ENCODE results near the gene FSTL3. TPM values are rescaled to one million over a fixed set of nuclear protein-coding genes. Genes with fewer than 3 reads are reported as not detected.
A peak's percentile ranks its signal among the peaks of the same experiment; 100 is the strongest.
"Not testable (repeated sequence)": the region's sequence is repeated elsewhere in the genome, so short reads cannot be mapped to it uniquely, and the experiment has no call there.

Gene FSTL3
- total RNA-seq: 3.1 and 5.9 TPM in 2 replicates

DNA sequence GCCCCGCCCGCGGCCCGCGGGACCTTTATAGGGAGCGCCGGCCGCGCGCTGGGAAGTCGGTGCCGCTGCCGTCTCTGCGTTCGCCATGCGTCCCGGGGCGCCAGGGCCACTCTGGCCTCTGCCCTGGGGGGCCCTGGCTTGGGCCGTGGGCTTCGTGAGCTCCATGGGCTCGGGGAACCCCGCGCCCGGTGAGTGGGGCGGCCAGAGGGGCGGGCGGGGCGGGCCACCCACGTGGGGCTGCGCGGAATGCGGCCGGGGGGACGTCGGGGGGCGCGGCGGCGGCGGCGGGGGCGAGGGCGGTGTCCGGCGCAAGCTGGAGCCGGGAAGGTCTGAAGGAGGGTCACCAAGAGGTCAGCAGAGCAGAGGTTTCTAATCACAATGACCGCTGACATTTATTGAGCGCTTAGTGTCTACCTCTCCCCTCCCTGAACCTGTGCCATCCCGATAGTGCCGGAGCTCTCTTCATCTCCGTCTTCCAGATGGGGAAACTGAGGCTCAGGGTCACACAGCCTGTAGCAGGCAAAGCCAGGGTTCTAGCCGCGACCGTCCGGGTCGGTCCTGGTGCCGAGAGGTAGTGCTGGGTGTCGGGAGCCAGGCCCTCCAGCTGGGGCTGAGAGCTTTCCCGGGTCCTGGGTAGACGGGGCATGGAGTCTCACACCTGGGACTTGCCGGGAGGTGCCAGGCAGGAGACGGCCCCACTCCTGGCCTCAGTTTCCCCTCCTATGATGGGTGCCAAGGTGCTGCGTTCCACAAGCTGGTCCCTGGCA, at the start of gene FSTL3:
FSTL3 (plus strand) TSS at position 54 of the 767 bp plus-strand sequence; CDS start at position 86, 32 bp downstream.
- DNase-seq (ENCODE audit: low read depth in 2 of 2): no peak

- DNase-seq (ENCODE audit: low read depth in 2 of 2): not testable (repeated sequence)
Measured at GRCh38 chr19:626566-626965, 49.6 kb upstream of the FSTL3 start.

- DNase-seq (ENCODE audit: low read depth in 2 of 2): no peak
Measured at GRCh38 chr19:628168-628567, 48.0 kb upstream of the FSTL3 start.

GRCh38 chr19:629515-629914, 46.7 kb upstream of the FSTL3 start:
- not testable (repeated sequence) for DNase-seq (ENCODE audit: low read depth in 2 of 2)

DNA sequence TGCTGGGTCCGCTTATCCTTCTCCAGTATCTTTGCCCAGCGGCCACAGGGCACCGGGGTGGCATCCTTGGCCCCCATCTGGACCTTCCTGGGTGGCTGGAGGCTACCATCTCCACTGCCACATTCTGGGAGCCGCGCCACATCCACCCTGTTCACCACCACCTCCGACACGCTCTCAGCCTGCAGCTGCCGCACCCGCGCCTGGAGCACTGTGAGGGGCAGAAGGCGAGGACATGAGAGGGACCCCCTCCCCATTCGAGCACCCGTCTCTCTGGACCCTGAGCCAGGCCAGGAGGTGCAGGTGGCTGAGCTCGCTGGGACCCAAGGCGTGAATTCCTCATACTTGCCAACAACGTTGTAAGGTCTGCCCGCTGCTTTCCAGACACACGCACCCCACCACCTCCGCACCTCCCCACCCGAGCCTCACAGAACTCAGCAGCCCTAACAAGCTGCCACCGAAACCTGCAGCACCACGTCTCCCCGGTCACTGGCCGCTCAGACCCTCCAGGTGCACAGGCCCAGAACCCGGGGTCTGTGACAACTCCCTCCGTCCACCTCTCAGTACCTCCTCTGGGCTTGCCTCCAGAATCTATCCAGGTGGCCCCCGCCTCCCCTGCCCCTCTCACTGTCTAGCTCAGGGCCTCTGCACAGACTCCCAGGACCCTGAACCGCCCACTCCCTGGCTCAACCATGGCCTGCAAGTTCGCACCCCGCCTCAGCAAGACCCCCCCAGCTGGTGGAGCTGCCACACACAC, 46.1 kb upstream of the FSTL3 start:
- no peak for DNase-seq (ENCODE audit: low read depth in 2 of 2)

- DNase-seq (ENCODE audit: low read depth in 2 of 2): peak in 1 of 2 donors; percentile 26
Measured at GRCh38 chr19:632579-633067, 43.6 kb upstream of the FSTL3 start.

GRCh38 chr19:633068-633785, 43.0 kb upstream of the FSTL3 start, which contains the start of gene POLRMT:
Gene POLRMT, minus strand, starts transcription at chr19:633537. Its CDS starts 25 bp downstream, at chr19:633512.
- peak; percentile 97 to 98 for DNase-seq (ENCODE audit: low read depth in 2 of 2)

GRCh38 chr19:633786-634639, 42.2 kb upstream of the FSTL3 start:
- no peak for DNase-seq (ENCODE audit: low read depth in 2 of 2)

- no peak for DNase-seq (ENCODE audit: low read depth in 2 of 2)
Measured at GRCh38 chr19:634975-635652, 41.1 kb upstream of the FSTL3 start.

DNA sequence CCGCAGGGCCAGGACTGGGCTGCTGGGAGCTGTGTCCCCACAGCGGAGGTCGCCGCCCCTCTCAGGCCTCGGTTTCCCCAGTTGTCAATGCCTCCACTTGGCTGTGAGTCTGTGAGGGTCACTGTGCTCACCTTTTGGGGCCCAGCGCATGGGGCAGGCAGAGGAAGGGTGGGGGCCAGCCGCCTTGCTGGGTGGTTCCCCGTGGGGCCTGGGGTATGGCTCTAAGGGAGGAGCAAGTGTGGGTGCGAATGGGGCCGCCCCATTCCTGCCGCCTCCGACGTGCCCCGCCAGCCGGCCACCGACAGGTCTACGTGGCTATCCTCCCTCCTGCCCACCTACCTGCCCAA, 37.3 kb upstream of the FSTL3 start:
- no peak for DNase-seq (ENCODE audit: low read depth in 2 of 2)

DNA sequence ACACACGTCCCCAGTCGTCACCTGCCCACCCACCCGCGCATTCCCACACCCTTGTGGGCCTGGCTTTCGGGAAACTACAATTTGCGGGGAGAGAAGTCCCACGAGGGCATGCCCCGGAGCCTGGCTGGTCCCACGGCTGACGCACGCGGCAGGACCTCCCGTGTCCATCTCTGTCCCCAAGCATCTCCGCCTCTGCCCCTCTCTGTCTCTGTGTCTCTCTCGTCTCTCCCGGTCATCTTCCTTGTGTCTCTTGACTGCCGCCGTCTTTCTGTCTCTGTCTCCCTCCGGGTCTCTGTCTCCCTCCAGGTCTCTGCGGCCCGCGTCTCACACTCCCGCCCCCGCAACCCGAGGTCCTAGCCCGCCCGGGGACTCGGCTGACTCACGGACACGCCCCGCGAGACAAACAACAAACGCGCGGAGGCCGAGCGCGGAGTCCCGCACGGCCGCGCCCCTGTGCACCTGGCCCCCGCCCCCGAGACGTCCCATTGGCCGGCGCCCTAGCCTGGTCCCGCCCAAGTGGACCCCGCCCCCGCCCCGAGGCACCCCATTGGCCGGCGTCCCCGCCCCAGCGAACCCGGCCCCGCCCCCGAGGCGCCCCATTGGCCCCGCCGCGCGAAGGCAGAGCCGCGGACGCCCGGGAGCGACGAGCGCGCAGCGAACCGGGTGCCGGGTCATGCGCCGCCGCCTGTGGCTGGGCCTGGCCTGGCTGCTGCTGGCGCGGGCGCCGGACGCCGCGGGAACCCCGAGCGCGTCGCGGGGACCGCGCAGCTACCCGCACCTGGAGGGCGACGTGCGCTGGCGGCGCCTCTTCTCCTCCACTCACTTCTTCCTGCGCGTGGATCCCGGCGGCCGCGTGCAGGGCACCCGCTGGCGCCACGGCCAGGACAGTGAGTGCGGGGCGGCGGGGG, 36.7 kb upstream of the FSTL3 start, which contains the start of gene FGF22:
FGF22 (plus strand) TSS at position 627 of the 908 bp plus-strand sequence; CDS start at position 674, 47 bp downstream.
- peak; percentile 48 to 91 for DNase-seq (ENCODE audit: low read depth in 2 of 2)

DNA sequence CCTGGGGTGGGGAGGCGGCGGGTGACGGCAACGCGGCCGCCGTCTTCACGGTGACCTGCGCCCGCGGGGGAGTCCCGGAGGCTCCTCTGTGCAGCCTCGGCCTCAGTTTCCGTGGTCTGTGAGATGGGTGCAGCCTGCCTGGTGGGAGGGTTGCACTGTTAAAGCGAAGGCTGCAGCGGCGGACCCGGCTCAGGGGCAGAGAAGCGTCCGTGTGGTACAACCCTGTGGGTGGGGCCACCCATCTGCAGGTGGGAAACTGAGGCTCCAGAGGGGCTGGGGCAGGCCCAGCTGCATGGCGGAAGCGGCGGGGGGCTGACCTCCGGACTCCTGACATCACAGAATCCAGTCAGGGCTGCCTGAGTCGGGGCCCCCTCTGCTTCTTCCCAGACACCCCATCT, 36.0 kb upstream of the FSTL3 start:
- DNase-seq (ENCODE audit: low read depth in 2 of 2): no peak

GRCh38 chr19:640606-641189, 35.5 kb upstream of the FSTL3 start:
- no peak for DNase-seq (ENCODE audit: low read depth in 2 of 2)

- DNase-seq (ENCODE audit: low read depth in 2 of 2): no peak
Measured at GRCh38 chr19:641702-642101, 34.5 kb upstream of the FSTL3 start.

DNA sequence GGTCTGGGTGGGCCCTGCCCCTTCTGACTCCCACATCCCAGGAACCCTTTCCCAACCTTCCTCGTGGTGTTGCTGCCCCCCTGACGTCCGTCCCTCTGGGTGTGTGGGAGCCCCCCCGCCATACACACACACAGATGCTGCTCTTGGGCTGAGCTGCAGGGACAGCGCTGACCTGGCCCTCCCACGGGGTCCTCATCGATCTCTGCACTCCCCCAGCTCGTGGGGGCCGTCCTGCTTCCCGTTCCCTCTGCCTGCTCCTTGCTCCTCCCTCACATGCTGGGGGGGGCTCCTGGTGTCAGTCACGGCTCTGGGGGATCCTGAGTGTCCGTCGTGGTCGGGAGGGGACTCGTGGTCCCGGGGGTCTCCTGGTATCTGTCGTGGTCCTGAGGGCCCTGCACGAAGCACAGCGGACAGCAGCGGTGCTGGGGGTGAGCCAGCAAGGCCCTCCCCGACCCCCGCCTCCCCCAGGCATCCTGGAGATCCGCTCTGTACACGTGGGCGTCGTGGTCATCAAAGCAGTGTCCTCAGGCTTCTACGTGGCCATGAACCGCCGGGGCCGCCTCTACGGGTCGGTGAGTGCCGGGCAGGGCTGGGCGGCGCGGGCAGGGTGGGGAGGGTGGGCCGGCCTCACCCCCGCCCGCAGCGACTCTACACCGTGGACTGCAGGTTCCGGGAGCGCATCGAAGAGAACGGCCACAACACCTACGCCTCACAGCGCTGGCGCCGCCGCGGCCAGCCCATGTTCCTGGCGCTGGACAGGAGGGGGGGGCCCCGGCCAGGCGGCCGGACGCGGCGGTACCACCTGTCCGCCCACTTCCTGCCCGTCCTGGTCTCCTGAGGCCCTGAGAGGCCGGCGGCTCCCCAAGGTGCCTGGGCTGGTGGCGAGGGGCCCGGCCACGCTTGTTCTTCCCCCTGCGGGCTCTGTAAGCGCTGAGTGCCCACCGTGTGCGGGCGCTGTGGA, 33.1 kb upstream of the FSTL3 start:
- DNase-seq (ENCODE audit: low read depth in 2 of 2): no peak

DNA sequence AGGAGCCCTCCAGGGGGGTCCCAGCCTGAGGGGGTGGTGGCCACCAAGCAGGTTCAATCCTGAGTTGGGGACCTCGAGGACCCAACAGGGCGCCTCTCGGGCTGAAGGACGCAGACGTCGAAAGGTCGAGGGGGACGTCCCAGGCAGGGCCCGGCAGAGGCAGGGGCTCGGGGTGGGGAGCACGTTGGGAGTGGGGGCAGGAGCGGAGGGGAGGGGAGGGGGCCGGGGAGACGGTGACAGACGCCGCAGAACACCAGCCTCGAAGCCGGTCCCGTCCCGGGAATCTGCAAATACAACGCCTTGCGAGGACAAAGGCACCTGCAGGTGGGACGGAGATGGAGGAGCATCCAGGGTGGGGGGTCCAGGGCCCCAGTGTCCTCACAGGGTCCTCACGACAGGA, 32.5 kb upstream of the FSTL3 start:
- no peak for DNase-seq (ENCODE audit: low read depth in 2 of 2)

GRCh38 chr19:644363-644762, 31.8 kb upstream of the FSTL3 start:
- no peak for DNase-seq (ENCODE audit: low read depth in 2 of 2)

DNA sequence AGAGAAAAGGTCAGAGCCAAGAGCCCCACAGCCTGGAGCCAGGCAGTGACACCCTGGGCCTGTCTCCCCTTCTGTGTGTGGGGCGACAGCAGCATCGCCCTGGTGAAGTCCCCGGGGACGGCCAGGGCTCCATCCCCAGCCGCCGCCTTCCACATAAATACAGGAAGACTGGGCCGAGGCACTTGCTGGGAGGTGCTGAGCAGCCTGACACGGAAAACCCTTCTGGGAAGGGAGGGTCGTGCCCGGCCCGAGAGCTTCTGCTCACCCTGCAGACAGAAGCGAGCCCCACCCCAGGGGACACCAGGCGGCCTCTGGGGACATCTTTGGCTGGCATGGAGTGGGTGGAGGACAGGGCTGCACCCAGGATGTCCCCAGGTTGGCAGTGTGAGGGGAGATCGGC, 31.4 kb upstream of the FSTL3 start:
- no peak for DNase-seq (ENCODE audit: low read depth in 2 of 2)
